Measurements from ENCODE around the gene SLC2A1.
A peak's percentile ranks its signal among the peaks of the same experiment; 100 is the strongest.

SLC2A1 gene

DNA sequence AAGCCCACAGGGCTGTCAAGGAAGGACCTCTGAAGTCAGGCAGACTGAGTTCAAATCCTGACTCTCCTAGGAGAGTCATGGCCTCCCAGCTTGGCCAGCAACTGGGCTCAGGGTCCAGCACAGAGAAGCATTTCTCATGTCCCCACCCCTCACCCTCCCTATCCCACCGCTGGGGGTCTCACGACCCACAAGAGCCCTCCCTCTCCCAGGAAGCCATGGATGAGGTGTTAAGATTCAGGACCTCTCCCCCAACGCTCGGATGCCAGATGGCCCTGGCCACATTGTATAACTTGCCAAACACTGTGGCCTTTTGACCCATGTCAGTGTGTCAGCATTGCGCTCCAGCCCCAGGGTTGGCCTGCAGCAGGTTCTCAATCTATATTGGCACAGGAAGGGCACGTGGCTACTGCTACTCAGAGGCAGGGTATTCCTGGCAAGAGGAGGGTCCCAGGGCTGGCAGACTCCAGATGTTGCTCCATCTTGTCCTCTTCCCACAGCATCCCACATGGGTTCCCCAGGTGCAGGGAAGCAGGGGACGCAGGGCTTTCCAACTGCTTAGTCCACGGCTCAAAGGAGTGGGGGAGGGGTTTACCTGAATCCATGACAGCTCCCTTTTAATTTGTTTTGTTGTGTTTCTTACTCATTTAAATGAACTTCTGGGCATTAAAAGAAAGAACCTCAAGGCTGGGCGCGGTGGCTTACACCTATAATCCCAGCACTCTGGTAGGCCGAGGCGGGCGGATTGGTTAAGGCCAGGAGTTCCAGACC is 10.5 kb downstream of the SLC2A1 start:
- DNase-seq (ENCODE audit: low read depth in 2 of 2) = no peak
- H3K4me3 ChIP-seq (replicated peaks in 1 of 2; ENCODE audit: low read depth in 2 of 2, low read length in 2 of 2) = no peak overlapping the region
- TF ChIP-seq, protein P1, sequence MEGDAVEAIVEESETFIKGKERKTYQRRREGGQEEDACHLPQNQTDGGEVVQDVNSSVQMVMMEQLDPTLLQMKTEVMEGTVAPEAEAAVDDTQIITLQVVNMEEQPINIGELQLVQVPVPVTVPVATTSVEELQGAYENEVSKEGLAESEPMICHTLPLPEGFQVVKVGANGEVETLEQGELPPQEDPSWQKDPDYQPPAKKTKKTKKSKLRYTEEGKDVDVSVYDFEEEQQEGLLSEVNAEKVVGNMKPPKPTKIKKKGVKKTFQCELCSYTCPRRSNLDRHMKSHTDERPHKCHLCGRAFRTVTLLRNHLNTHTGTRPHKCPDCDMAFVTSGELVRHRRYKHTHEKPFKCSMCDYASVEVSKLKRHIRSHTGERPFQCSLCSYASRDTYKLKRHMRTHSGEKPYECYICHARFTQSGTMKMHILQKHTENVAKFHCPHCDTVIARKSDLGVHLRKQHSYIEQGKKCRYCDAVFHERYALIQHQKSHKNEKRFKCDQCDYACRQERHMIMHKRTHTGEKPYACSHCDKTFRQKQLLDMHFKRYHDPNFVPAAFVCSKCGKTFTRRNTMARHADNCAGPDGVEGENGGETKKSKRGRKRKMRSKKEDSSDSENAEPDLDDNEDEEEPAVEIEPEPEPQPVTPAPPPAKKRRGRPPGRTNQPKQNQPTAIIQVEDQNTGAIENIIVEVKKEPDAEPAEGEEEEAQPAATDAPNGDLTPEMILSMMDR (IDR thresholded peaks at IDR 0.05; ENCODE audit: low read depth, low read length) = no peak

DNA sequence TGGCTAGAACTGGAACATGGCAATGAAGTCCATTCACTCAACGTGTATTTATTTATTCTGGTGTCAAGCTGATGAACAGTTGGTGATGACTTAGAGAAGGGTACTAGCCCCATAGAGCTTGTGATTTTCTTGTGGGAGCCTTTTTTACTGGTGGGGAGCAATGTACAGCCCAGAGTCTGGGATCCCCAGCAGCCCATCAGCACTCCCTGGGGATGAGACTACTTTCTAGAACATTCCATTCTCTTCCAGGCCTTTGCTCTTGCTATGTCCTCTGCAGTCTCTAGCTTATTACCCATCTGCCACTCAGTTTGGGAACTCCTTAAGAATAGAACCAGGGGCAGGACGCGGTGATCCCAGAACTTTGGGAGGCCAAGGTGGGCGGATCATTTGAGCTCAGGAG is 11.6 kb downstream of the SLC2A1 start:
- peak in 1 of 2 donors; percentile 35 for DNase-seq (ENCODE audit: low read depth in 2 of 2)
- H3K4me3 ChIP-seq (replicated peaks in 1 of 2; ENCODE audit: low read depth in 2 of 2, low read length in 2 of 2) = no peak overlapping the region
- TF ChIP-seq, protein P1 (IDR thresholded peaks at IDR 0.05; ENCODE audit: low read depth, low read length) = no peak

DNA sequence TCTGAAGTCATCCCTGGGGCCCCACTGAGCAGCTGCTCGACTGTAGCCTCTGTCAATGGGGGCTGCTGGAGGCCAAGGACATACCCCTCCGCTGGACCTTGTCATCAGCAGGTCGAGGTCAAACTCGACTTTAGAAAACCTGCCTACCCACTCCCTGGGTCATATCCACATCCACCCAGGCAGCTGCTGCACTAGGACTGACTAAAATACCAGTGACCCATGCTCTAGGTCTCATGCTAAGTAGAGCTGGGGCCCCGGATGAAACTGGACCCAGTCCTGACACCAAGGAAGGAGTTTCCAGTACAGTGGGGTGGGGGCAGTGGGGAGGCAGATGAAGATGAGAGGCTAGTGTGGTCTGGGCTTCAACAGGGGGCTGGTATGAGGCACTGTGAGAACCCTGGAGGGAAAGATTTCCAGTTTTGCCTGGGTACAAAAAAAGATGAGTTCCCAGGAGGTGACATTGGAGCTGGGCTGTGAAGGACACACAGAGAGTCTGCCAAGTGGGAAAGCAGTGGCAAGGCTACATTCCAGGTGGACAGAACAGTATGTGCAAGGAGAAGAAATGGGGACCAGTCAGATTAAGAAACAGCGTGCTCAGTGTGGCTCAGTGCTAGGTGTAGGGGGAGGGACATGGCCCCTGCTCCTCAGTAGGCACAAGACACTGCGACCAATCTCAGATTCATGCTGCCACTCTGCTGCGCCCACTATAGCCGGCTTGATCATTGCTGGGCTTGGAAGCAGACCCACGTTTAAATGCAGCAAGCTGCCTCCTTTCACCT is 12.4 kb downstream of the SLC2A1 start:
- no peak for DNase-seq (ENCODE audit: low read depth in 2 of 2)
- TF ChIP-seq, protein P1 (IDR thresholded peaks at IDR 0.05; ENCODE audit: low read depth, low read length) = no peak
- H3K4me3 ChIP-seq (replicated peaks in 1 of 2; ENCODE audit: low read depth in 2 of 2, low read length in 2 of 2) = no peak overlapping the region

GRCh38 chr1:42945164-42945563 is 13.5 kb downstream of the SLC2A1 start:
- DNase-seq (ENCODE audit: low read depth in 2 of 2) = no peak
- TF ChIP-seq, protein P1 (IDR thresholded peaks at IDR 0.05; ENCODE audit: low read depth, low read length) = no peak
- no peak overlapping the region for H3K4me3 ChIP-seq (replicated peaks in 1 of 2; ENCODE audit: low read depth in 2 of 2, low read length in 2 of 2)

DNA sequence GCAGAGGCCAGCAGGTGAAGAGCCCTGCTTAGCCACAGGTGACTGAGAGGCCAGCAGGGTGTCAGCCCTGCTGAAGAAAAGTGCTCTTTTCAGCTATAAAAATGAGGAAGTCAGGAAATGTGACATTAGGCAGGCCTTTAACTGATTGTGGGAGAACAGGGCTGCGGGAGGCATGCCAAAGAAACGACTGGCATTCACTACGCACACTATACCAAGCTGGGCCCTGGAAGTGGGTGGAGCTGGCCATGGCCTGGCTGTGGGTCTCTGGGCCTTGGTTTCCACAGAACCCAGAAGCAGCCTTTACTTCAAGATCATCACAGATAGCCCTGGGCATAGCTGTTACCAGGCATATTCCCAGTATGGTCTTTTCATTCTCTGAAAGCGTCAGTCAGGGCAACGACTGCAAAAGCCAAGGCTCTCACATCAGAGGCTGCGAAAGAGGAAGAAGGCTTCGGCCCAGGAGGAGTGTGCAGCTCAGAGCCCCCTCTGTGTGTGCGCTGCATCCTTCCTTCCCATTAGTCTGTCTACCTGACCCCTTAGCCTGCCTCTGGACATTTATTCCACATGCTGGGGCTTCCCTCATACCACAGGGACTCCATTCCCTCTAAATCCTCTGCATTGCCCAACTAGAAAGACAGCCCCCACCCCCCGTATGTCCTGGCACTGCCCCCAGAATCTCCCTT is 14.3 kb downstream of the SLC2A1 start:
- TF ChIP-seq, protein P1 (IDR thresholded peaks at IDR 0.05; ENCODE audit: low read depth, low read length) = no peak
- peak in 1 of 2 donors; percentile 44 for DNase-seq (ENCODE audit: low read depth in 2 of 2)
- no peak overlapping the region for H3K4me3 ChIP-seq (replicated peaks in 1 of 2; ENCODE audit: low read depth in 2 of 2, low read length in 2 of 2)

GRCh38 chr1:42943728-42944127 is 14.9 kb downstream of the SLC2A1 start:
- TF ChIP-seq, protein P1 (IDR thresholded peaks at IDR 0.05; ENCODE audit: low read depth, low read length) = no peak
- no peak for DNase-seq (ENCODE audit: low read depth in 2 of 2)
- no peak overlapping the region for H3K4me3 ChIP-seq (replicated peaks in 1 of 2; ENCODE audit: low read depth in 2 of 2, low read length in 2 of 2)

All from cardiac fibroblast (primary cell).